Dermis blood vessel endothelial cell (primary cell): ENCODE results near the gene BTBD9. TPM values are rescaled to one million over a fixed set of nuclear protein-coding genes. Genes with fewer than 3 reads are reported as not detected.
A peak's percentile ranks its signal among the peaks of the same experiment; 100 is the strongest.
"Not testable (repeated sequence)": the region's sequence is repeated elsewhere in the genome, so short reads cannot be mapped to it uniquely, and the experiment has no call there.

Experiments used
- DNase-seq: peaks from one replicate; pipeline ENCODE4 v3.0.0; 2010
- total RNA-seq: library from RNA; depleted of rRNA; stranded (reverse); fragments of >200 nt; gene quantifications from 2 replicates; pipeline ENCODE4 v1.2.3, GENCODE V29; 2014

BTBD9 gene
- total RNA-seq, 1 donor from 2014 or later: 12.1 TPM

- no peak for DNase-seq
Observed at GRCh38 chr6:38136547-38136946, 503.2 kb downstream of the BTBD9 start.

- no peak for DNase-seq
Observed at GRCh38 chr6:38134704-38135088, 505.0 kb downstream of the BTBD9 start.

GRCh38 chr6:38133932-38134703, 505.6 kb downstream of the BTBD9 start:
- no peak for DNase-seq

DNA sequence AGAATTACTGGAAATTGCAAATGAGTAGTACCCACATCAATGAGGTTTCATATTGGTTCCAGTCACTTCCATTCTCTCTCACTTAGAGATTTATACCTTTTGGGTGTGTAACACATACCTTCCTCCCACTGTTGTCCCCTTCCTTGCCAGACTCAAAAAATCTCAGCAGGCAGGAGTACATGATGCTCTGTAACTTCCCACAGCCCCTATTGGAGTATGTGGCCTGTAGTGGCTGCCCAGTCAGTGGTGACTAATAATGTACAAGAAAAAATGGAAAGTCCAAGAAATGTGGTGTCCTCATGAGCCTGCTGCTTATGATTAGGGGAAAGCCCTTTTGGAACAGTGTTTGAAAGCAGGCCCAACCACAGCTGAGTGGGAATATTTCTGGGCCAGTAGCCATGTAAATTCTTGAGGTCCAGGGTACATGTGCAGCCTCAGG, 508.2 kb downstream of the BTBD9 start:
- DNase-seq: peak; percentile 26

DNA sequence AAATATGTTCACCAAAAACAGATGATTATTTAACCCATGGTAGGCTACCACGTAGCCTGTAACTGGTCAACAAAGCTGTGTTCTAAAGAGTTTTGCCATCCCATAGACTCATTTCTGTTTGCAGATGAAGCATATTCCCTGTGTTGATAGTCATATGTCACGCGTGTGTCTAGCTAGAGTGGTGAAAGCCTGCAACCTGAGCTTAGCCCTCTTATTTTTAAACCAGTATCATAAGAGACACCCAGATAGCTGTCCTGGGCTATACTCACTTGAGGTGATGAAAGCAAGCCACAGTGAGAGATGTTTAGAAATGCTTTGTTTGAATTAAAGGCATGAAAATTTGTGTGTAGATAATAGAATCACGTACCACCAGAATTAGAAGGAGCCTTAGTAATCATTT, 512.4 kb downstream of the BTBD9 start:
- DNase-seq: no peak

- DNase-seq: not testable (repeated sequence)
Observed at GRCh38 chr6:38124224-38124926, 515.4 kb downstream of the BTBD9 start.

GRCh38 chr6:38119516-38119915, 520.2 kb downstream of the BTBD9 start:
- no peak for DNase-seq

- DNase-seq: no peak
Observed at GRCh38 chr6:38118791-38119365, 520.9 kb downstream of the BTBD9 start.

Other genes starting within 250 kb of the BTBD9 start
- gene GLO1, start 63.2 kb upstream of the BTBD9 start, total RNA-seq: 106 and 145 TPM in 2 replicates
- under 0.01 and 0.05 TPM in 2 replicates for gene DNAH8, start 75.4 kb upstream of the BTBD9 start, total RNA-seq